HG03571 (cell line): ENCODE results near the gene PDE4C.
"Not testable (repeated sequence)": the region's sequence is repeated elsewhere in the genome, so short reads cannot be mapped to it uniquely, and the experiment has no call there.

Experiments used
- ATAC-seq: cut with Tn5 transposase; IDR thresholded peaks from one replicate; pipeline ENCODE4 v1.9.1; 2021; ENCODE audit not compliant: unreplicated experiment

The PDE4C gene

DNA sequence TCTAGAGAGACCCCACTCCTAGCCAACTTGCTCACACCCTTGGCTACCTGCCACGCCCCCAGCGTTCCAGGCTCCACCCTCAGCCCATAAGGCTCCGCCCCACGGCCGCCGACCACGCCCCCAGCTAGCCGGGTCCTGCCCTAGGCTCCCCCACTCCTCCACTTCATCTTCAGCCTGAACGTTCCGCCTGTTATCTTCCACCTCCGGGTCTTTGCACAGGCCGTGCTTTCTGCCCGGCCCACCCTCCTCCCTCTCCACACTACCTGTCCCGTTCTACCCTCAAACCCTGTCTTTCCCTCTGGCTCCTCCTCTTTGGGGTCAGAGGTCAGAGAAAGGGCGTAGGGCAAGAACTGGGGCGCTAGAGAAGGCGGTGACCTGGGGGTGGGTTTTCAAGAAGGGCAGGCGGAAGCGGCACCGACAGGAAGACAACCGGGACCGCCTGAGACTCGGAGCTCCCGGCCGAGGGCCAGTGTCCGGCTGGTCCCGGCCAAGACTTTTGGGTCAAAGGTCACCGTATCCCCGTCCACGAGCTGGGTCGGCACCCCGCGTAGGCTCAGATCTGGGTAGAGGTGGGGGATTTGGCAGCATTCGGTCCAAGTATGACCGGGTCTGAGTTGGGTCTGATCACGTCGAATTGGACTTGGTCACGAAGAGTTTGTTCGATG is 2.2 kb downstream of the PDE4C start:
- ATAC-seq = no peak

DNA sequence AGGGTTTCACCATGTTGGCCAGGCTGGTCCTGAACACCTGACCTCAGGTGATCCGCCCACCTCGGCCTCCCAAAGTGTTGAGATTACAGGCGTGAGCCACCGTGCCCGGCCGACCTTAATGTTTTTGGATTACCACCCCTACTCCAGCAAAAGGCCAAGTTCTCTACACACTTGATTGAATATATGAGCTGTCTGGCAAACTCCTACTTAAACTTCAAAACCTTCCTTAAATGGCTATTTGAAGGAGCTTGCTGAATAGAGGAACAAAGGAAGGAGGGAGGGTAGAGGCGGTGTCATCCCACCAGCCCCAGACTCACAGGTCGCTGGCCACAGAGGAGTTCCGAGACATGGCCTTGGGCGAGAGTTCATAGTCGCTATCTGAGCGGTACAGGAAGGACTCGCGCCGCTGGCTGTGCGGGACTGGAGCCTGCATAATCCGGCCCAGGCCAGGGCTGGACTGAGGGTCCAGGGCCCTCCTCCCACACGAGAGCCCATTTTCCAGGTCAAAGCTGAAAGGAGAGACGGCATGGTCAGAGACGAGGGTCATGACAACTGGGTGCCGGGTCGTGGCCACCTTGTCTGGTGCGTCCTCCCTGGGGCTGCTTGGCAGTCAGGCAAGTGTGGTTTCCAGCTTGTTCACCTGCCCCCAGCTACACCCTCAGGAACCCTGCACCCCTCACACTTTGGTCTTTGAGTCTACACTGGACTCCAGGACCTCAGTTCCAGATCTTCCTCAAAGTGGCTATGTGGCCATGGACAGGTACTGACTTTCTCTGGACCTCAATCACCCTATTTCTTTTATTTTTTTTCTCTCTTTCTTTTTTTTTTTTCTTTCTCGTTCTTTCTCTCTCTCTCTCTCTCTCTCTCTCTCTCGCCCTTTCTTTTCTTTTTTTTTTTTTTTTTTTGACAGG is 4.2 kb downstream of the PDE4C start:
- no peak for ATAC-seq

DNA sequence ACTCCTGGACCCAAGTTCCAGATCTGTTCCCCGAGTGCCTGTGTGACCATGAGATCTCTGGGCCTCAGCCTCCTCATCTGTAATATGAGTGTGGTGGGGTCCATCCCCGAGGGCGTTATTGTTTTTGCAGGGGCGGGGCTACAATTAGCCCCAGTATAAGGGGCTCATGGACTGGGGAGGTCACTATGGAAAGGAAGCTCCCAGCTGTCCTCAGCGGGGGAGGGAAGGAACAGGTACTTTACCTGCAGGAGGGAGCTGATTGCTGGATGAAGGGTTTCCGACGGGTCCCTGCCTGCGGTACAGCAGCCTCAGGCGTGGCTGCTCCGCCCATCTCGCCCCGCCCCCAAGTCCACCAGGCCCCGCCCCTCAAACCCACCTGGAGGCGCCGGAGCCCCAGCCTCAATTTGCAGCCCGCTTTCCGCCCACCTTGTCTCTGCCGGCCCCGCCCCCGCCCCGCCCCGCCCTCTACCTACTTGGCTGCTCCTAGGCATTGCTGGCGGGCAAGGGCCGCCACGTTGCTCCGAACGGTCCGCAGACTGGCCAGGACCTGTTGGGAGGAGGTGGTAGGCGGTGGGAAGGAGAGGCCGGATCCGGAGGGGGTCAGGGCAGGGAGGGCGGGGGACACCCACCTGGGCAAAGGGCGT is 5.5 kb downstream of the PDE4C start:
- no peak for ATAC-seq

DNA sequence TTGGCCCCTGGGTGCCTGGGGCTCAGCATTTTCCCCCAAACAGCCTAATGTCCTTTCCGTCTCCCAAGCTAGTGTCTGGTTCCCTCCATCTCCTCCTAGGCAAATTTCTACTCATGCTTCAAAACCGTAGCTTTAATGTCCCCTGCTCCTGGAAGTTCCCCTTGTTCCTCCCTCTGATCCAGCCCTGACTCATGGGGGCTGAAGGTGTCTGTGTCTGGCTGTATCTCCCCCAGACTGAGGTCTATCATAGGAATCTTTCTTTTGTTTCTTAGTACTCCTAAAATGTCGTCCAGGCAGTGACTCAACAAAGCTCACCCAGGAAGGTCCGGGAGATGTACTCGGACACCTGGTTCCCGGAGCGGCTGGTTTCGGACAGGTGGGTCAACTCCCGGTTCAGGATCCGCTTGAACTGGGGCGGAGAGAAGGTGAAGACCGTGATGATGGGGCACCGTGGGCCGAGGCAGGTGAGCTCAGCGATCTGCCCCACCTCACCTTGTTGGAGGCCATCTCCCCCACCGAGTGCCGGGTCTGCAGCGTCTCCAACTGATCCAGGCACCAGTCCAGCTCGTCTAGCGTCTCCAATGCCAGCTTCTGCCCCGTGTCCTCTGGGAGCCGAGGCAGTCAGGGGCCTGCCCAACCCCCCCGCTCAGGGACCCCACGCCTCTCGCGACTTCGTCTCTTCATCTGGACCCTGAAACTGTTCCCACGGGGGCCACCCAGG is 6.2 kb downstream of the PDE4C start:
- ATAC-seq = no peak

DNA sequence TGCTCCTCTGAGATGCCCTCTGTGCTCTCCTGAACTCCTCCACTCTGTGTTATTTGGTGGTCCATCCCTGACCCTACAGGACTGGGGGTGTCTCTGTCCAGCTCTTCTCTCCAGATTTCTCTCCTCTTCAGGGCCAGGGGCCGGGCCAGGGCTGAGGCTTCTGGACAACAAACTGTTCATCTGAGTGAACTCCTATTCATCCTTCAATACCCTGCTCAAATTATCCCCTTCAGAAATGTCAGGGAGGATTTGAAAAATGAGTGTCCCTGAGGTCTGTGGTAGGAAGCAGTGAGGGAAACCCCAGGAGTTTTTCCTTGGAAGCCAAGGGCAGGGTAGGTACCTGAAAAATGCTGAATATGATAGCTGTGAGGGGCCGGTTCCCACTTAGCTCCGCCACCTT is 7.6 kb downstream of the PDE4C start:
- no peak for ATAC-seq

DNA sequence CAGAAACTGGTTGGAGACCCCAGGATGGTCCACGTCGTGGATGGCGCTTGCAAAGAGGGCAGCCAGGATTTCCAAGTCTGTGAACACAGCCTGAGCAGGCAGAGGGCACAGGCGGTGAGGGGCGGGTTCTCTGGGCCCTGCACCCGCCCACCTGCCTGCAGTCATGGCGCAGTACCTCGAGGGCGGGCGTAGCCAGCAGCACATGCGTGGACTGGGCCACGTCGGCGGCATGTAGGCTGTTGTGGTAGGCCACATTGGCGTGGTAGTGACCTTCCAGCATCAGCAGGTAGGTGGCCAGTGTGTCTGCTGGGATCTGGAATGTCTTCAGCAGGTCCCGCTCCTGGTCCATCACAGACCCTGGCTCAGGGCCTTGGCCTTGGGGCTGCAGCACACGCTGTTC is 8.1 kb downstream of the PDE4C start:
- no peak for ATAC-seq

DNA sequence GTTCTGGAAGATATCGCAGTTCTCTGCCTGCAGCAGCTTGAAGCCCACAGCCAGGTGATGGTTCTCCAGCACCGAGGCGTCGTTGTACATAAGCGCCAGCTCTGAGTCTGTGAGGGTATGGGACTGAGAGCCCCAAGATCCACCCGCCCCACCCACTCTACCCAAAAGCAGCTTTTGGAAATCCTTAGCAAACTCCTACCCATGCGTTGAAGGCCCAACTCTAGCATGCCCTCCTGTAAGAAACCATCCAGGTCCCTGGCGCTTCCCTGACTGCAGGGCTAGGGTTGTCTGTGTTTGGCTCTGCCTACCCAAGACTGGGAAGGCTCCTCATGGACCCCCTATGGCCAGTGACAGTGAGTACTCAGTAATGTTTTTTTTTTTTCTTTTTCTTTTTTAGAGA is 9.4 kb downstream of the PDE4C start:
- ATAC-seq = no peak

DNA sequence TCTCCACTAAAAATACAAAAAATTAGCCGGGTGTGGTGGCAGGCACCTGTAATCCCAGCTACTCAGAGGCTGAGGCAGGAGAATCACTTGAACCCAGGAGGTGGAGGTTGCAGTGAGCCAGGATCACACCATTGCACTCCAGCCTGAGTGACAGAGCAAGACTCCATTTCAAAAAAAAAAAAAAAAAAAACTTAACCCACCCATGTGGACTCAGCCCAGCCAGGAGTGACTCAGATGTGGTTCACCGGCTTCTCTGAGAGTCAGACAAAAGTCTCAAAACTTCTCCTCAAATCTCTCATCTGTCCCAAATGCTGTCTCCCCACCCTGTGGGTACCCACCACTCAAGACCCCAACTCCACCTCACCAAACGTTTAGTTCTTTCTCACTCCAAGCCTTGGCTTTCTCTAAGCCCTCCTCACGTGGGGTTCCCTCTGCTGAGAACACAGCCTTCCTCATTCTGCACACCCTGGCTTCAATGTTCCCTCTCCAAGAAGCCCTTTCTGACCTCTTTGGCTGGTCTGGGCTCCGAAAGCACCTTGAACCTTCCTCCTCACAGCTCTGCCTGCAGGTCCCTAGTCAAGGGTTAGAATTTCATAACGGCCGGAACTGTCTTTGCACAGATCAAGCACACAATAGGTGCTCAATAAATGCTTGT is 11.3 kb downstream of the PDE4C start:
- no peak for ATAC-seq

DNA sequence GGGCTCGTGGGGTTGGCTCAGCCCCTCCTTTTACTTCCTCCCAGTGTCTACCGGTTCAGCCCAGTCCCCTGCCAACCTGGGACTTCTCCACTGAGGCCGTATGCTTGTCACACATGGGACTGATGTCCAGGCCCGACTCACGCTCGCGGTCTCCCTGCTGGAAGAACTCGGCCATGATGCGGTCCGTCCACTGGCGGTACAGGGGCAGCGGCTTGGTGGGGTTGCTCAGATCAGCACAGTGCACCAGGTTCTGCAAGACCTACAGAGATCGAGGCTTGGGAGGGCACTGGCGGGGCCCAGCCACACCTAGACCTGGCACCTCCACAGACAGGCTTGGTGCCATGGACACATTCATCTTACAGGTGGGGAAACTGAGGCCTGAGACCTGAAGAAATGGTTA is 14.6 kb downstream of the PDE4C start:
- no peak for ATAC-seq

DNA sequence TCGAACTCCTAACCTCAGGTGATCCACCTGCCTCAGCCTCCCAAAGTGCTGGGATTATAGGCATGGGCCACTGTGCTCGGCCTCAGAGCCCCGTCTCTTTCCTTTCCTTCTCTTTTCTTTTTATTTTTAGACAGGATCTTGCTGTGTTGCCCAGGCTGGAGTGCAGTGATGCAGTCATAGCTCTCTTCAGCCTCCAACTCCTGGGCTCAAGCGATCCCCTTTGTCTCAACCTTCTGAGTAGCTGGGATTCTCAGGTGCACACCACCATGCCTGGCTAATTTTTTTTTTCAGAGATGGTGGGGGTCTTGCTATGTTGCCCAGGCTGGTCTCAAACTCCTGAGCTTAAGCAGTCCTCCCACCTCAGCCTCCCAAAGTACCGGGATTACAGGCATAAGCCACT is 16.3 kb downstream of the PDE4C start:
- not testable (repeated sequence) for ATAC-seq

DNA sequence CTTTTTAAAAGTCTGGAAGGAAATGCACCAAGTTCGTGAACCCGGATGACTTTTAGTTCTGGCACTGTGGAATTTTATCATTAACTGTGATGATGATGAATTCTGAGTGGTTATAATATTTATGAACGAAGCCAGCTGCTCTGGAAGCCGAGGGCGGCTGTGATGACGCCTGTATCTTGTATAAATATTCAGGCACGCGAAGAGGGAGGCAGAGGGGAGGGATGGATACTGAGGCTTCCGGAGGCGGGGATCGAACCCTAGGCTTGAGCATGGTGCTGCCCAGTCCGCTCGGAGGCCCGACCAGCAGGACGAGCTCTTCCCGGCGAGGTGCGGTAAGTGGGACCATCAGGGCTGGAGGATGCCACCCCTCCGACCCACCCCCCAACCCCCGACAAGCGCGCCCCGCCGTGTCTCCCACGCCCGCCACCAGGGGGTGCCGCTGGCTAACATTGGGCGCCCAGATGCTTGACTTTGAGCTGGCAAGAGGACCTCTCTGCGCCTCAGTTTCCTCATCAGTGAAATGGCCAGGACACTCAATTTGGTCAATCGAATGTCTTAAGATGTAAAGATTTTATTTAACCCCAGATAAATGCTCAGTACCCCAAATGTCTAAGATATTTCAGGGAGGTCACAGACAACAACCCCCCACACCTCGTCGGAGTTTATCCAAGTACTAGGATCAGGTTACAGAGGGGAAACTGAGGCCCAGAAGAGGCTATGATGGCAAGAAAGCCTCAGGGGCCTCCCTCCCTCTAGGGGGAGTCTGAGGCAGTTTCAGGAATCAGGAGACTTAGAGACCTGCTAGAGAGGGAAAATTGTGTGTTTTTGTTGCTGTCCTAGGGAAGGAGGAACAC is 17.9 kb downstream of the PDE4C start:
- no peak for ATAC-seq

DNA sequence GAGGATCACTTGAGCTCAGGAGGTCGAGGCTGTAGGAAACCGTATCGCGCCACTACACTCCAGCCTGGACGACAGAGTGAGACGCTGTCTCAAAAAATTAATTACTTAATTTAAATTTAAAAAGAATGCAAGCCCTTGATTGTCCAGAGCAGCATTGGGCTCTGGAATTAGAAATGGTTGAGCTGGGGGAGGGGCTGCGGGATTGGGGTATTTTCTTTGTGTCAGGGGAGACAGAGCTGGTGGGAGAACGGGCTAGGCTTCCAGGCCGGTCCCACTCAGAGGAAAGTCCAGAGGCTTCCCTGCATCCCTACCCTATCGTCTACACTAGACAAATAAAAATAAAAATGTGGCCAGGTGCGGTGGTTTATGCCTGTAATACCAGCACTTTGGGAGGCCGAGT is 20.2 kb downstream of the PDE4C start:
- no peak for ATAC-seq

DNA sequence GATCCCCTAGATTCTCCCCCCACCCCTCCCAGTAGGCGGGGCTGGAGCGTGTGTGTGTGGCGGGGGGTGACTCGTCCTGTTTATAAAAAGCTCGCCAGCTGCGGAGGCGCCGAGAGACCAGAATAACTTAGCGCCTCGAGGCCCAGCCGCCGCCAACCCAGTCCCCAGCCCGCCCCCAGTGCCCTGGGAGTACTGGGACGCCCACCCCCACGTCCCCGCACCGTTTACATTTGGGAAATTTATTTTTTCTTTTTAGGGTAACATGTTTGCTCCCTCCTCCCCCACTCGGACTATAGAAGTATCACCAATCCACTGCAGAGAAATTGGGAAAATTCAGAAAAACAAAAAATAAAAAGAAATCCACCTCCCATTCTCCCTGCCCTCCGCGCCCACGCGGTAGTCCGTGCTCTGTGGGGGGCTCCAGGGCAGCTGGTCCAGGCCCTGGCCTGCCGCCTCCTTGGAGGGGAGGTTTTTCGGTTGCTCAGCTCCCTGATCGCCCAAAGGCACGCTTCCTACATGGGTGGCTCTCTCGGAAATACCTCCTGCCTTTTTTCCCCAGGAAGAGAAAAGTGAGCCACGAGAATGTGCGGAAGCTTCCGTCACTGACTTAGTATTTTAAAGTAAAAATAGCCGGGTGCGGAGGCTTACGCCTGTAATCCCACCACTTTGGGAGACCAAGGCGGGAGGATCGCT is 20.9 kb downstream of the PDE4C start:
- no peak for ATAC-seq

DNA sequence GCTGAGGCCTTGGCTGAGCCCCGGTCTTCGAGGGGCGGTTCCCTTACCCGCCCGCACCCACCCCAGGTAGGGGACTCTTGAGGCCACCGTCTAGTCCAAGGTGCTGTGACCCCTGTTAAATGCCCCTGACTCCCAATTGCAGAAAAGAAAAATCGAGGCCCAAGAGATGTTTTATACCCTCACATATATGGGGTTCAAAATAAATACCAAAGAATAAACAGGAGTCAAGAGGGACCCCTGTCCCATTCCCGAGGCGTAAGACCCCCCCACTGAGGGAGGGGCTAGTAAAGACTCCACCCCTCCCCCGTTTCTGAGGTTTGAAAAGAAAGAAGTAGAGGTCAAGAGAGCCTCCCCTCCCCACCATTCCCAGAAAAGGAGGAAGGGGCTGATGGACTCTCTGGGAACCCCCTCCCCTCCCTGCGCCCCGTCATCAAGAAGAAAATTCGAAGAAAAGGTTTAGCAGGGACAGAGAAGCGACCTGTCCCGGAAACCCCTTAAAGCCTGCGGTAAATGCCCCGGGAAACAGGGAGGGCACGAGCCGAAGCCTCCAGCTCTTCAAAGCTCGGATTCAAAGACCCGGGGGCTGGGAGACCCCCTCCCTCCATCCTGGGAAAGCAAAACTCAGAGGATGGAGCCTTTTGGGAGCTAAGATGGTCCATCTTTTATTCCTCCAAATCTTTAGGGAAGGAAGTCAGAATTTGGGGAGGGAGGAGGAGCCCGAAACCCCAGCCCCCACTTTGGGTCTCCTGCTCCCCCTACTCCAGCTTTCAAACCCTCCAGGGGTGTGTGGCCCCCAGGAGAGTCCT is 21.6 kb downstream of the PDE4C start:
- peak; percentile 0 for ATAC-seq

DNA sequence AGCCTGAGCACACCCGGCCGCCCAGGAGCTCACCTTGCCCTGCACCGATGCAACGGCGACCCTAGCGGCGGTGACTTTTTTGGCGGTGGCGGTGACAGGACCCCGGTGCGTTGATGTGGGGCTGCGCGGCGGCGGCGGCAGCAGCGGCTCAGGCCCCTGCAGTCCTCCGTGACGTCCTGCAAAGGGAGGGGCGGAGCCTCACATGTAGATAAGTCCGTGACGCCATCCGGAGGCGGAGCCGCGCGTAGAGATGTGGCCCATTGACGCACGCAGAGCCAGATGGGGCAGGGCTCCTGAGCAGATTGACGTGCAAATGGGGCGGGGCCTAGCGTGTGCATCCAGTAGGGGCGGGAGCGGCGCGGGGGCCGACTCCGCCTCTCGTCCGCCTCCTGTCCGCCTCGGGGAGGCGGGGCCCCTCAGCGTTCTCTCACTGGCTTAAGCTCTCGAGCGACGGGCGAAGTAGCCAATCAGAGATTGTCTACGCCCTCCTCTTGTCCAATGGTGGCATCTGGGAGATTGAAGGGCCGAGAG is 22.3 kb downstream of the PDE4C start, which contains the start of gene RAB3A:
Gene RAB3A, minus strand, starts transcription at position 180 of the 531 bp plus-strand sequence. CDS start 1,302 bp downstream, outside the sequence.
- peak; percentile 84 for ATAC-seq

DNA sequence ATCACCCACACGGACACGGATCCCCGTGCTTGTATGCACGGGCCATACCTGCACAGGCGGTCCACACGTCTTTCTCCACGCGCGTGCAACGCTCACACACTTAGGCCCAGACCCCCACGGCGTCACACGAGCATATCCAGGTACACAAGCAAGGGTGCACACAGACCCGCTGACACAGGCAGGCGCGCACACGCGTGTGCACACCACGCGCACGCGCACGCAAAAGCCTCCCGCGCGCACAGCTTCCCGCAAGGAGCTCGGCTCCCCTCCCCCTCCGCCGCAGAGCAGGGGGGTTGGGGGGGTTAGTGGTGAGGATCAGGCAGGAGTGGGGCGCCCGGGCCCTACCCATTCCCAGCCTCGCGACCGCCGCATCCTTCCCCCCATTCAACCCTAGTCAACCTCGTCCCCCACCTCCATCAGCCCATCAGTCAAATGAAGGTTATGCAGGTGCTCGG is 22.8 kb downstream of the PDE4C start:
- no peak for ATAC-seq

DNA sequence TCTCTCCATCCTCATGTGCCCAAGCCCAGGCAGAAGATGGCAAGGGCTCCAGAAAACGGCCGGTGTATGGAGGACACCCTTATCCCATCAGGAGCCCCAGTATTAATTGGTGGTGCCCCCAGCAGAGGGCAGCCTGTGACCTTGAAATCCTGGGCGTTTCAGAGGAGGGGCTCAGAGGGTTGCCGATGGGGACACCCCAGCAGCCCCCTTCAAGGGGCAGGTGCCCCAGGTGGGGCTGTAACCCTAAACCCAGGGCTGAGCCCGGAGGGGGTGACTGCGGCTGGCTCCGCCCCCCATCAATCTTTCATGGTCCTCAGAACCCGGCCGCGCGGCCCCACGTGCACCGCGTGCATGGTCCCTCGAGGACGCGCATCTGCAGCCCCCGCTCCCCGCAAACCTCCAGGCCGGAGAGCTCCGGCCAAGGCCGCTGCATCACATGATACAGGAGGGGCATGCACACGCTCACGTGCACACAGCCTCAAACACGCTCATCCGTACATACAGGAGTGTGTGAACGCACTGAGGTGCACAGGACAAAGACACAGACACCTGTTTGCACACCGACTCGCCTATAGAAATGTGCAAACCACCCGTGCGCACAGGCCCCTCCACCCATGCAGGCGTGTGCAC is 23.3 kb downstream of the PDE4C start:
- ATAC-seq = no peak

DNA sequence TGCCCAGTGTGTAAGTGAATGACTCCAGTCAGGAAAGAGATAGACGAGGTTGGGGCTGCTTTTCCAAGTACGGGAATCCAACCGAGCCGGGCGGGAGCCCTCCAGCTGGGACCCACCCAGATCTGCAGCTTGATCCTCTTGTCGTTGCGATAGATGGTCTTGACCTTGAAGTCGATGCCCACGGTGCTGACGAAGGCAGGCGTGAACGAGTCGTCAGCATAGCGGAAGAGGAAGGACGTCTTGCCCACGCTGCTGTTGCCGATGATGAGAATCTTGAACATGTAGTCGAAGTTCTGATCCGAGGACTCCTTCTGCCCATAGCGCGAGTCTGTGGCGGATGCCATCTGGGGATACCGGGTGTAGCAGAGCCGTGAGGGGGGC is 23.9 kb downstream of the PDE4C start:
- ATAC-seq = no peak
